Measurements from ENCODE around the gene FAM187B.

Gene FAM187B

DNA sequence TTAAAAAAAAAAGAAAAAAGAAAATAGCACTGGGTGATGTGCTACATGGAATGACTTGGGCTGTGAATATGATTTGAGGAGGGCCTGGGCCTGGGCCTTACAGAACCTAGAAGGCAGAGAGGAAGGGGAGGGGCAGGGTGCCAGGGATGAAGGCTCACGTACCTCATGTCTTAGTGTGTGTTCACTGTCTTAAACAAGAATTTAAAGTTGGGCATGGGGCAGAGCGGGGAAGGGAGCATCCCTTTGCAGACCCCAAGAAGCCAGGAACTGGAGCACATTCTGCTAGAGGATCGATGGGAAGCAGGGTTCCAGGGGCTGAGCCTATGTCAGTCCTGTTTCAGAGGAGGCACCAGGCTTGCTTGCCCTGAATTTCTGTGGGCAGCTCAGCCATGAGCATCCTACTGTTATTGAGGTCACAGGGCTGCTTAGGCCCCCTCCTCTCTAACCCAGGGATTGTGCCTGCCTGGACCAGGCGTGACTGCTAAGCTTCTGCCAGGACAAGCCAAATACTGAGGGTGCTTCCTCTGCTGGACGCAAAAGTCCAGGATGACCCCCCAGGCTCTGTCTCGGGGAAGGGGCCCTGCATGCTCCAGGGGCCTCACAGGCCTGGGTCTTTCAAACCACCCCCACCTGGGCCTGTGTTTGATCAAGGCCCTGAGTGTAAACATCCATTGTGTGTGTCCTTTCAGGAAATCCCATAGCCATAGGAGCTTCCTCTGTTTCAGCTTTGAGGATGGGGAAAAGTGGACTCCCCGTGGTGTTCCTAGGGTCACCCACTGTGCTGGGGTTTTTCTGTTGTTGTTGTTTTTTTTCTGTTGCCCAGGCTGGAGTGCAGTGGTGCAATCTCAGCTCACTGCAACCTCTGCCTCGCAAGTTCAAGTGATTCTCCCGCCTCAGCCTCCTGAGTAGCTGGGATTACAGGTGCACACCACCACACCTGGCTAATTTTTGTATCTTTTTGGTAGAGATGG is 25.1 kb upstream of the FAM187B start:
- TF ChIP-seq, protein P1, sequence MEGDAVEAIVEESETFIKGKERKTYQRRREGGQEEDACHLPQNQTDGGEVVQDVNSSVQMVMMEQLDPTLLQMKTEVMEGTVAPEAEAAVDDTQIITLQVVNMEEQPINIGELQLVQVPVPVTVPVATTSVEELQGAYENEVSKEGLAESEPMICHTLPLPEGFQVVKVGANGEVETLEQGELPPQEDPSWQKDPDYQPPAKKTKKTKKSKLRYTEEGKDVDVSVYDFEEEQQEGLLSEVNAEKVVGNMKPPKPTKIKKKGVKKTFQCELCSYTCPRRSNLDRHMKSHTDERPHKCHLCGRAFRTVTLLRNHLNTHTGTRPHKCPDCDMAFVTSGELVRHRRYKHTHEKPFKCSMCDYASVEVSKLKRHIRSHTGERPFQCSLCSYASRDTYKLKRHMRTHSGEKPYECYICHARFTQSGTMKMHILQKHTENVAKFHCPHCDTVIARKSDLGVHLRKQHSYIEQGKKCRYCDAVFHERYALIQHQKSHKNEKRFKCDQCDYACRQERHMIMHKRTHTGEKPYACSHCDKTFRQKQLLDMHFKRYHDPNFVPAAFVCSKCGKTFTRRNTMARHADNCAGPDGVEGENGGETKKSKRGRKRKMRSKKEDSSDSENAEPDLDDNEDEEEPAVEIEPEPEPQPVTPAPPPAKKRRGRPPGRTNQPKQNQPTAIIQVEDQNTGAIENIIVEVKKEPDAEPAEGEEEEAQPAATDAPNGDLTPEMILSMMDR (IDR thresholded peaks at IDR 0.05; ENCODE audit: control insufficient read depth, insufficient read depth, low read depth, low read length, missing control alignments): no peak
- H3K4me3 ChIP-seq (ENCODE audit: control insufficient read depth, low read depth, low read length): no peak overlapping the region
- no peak for DNase-seq (ENCODE audit: low read depth)

DNA sequence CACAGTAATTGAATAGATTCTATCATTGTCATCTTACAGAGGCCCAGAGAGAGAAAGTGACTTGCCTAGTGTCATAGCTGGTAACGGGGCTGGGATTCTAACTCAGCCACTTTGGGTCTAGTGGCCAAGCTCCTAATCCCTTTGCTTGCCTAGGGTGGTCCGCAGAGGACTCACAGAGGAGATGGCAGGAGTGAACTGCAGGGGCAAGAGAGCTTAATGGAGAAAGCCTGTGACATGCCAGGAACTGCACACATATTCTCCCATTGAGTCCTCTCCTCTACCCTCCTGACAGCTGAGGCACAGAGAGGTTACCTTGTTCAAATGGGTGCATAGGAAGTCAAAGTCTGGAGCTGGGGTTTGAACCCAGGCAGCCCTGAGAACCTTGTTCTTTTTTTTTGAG is 22.9 kb upstream of the FAM187B start:
- no peak for DNase-seq (ENCODE audit: low read depth)
- TF ChIP-seq, protein P1 (IDR thresholded peaks at IDR 0.05; ENCODE audit: control insufficient read depth, insufficient read depth, low read depth, low read length, missing control alignments): no peak

DNA sequence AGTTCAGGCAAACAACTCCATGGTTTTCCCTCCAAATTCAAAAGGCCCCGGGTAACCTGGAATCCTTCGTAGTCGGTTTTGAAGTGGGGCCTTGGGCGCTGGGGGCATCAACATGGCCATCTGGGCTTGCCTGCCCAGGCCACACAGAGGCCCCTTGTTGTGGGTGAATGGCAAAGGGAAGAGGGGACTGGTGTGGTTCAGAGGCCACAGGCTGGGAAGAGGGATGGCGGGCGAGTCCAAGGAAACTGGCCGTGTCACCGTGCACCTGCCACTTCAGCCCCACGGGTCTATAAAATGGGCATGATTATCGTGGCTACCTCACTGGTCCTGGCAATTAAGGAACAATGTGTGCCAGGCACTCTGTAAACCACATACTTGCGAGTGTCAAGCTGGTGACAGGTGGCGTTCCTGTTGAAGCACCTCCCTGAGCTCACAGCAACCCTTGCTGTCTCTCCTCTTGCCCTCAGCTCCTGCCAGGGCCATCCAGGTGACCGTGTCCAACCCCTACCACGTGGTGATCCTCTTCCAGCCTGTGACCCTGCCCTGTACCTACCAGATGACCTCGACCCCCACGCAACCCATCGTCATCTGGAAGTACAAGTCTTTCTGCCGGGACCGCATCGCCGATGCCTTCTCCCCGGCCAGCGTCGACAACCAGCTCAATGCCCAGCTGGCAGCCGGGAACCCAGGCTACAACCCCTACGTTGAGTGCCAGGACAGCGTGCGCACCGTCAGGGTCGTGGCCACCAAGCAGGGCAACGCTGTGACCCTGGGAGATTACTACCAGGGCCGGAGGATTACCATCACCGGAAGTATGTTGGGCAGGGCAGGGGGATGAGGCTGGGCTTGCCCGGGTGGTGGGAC is 21.5 kb upstream of the FAM187B start:
- no peak overlapping the region for H3K4me3 ChIP-seq (ENCODE audit: control insufficient read depth, low read depth, low read length)
- no peak for DNase-seq (ENCODE audit: low read depth)
- TF ChIP-seq, protein P1 (IDR thresholded peaks at IDR 0.05; ENCODE audit: control insufficient read depth, insufficient read depth, low read depth, low read length, missing control alignments): no peak

More for the DNA sequence above, 22.9 kb upstream of the FAM187B start:
- H3K4me3 ChIP-seq (ENCODE audit: control insufficient read depth, low read depth, low read length): no peak overlapping the region

DNA sequence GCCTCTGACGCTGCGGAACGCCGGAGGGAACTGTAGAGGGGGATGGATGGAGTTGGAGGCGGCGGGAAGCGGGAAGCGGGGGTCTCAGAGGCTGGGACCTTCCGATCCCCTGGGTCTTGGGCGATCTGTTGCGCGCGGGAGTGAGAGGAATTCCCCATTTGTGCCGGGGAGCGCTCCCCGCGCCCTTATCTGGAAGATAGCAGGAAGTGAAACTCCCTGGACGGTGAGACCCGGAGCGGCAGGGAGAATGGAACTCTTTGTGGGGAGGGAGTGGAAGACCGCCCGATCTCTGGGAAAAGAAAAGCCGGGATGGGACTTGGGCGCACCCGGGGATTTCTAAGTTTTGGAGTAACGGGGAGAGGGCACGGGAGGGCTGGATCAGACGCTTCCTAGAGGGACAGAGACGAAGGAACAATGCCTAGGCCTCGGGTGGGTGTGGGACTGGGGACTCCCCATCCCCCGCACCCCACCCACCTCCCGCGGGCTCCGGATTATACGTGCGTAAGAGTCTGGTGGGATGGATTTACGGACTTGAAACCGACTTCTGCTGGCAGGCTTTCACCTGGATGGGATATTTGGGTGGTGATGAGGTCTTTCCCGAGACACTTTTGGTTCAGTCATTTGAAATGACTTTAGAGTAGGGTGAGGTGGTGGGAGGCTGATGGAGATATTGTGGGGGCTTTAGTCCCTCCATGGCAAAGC is 20.8 kb upstream of the FAM187B start:
- no peak for DNase-seq (ENCODE audit: low read depth)
- H3K4me3 ChIP-seq (ENCODE audit: control insufficient read depth, low read depth, low read length): no peak overlapping the region

DNA sequence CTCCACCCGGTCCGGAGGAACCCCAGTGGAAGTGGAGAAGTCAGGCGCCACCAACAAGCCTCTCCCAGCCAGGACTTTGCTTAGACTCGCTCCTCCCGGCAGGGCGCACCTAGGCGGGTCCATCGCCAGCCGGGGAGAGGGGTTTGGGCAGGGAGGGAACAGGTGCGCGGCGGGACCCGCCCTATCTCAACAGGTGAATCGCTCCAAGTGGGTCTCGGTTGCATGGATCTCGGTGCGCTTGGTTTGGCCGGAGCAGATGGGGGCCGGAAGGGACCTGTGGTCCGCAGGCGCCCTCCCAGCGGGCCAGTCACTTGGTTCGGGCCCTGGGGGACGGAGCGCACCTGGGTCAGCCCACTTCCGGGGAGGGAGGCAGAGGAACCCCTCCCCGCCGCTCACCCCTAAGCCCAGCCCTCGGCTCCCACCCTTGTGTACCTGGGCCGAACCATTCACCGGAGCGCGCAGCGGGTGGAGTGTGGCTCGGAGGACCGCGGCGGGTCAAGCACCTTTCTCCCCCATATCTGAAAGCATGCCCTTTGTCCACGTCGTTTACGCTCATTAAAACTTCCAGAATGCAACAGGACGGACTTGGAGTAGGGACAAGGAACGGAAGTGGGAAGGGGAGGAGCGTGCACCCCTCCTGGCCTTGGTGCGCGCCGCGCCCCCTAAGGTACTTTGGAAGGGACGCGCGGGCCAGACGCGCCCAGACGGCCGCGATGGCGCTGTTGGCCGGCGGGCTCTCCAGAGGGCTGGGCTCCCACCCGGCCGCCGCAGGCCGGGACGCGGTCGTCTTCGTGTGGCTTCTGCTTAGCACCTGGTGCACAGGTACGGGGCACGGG is 20.0 kb upstream of the FAM187B start, which contains the start of gene LSR:
Gene LSR (plus strand): TSS at position 693 of the 836 bp plus-strand sequence. CDS start 21 bp downstream, at position 714.
- DNase-seq (ENCODE audit: low read depth): no peak
- no peak within 1 kb of the TSS for H3K4me3 ChIP-seq (ENCODE audit: control insufficient read depth, low read depth, low read length)
- TF ChIP-seq, protein P1 (IDR thresholded peaks at IDR 0.05; ENCODE audit: control insufficient read depth, insufficient read depth, low read depth, low read length, missing control alignments): no peak

More for the DNA sequence above, 20.8 kb upstream of the FAM187B start:
- TF ChIP-seq, protein P1 (IDR thresholded peaks at IDR 0.05; ENCODE audit: control insufficient read depth, insufficient read depth, low read depth, low read length, missing control alignments): no peak

Measured in AG09309 (cell line).